C4-2B (cell line): ENCODE data around the gene FDPS.

Experiments used
- CTCF ChIP-seq: fragments of 450-650 bp; conservative IDR thresholded peaks from 2 replicates; pipeline ENCODE4 v1.5.1; 2017; ENCODE audit warnings: mild to moderate bottlenecking
- ZFX ChIP-seq: fragments of 450-650 bp; IDR thresholded peaks from 2 replicates; pipeline ENCODE4 v1.6.1; 2017

GRCh38 chr1:155284476-155284875 is 24.2 kb upstream of the FDPS start:
- TF ChIP-seq ZFX (no peak), CTCF (no peak)
